ENCODE results near the gene SLIT3.

SLIT3 gene

GRCh38 chr5:168712280-168712924 lies 588.5 kb downstream of the SLIT3 start:
- H3K27ac ChIP-seq (ENCODE audit: low read length), result no peak overlapping the region
- H3K27me3 ChIP-seq (ENCODE audit: low read depth, low read length), result no peaks in the 10 kb centered on the region

DNA sequence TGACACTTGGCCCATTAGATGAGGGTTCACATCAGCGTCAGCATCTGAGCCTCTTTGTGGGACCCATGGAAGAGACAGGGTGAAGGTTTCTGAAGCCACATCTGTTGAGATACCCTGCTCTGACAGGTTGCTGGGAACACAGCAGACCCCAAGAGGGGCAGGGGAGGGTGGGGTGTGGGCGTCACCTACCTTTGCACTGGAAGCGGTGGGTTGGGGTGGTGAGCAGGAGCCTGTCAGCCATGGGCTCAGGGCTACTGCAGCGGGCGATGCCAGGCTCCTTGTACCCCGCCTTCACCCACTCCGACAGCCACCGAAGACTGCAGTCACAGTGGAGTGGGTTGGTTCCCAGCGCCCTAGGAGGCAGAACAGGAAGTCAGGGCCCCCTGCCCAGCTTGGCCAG lies 590.2 kb downstream of the SLIT3 start:
- H3K36me3 ChIP-seq (ENCODE audit: control insufficient read depth in 1 of 2, insufficient read depth in 2 of 2, low read length in 2 of 2), result no peaks in the 10 kb centered on the region
- no peak overlapping the region for H3K27ac ChIP-seq (ENCODE audit: low read length)
- no peaks in the 10 kb centered on the region for H3K4me1 ChIP-seq (ENCODE audit: control insufficient read depth in 1 of 2, insufficient read depth in 2 of 2, low read length in 2 of 2)

More at GRCh38 chr5:168712280-168712924, 588.5 kb downstream of the SLIT3 start:
- Histone ChIP-seq H3K9me3 (ENCODE audit: control insufficient read depth in 1 of 2, low read length in 2 of 2) (no peaks in the 10 kb centered on the region), H3K36me3 (ENCODE audit: control insufficient read depth in 1 of 2, insufficient read depth in 2 of 2, low read length in 2 of 2) (no peaks in the 10 kb centered on the region), H3K4me3 (ENCODE audit: low read depth in 1 of 2, low read length in 2 of 2) (no peak overlapping the region), H3K4me1 (ENCODE audit: control insufficient read depth in 1 of 2, insufficient read depth in 2 of 2, low read length in 2 of 2) (no peaks in the 10 kb centered on the region)

GRCh38 chr5:168707716-168708695 lies 592.9 kb downstream of the SLIT3 start:
- Histone ChIP-seq H3K9me3 (ENCODE audit: control insufficient read depth in 1 of 2, low read length in 2 of 2) (no peaks in the 10 kb centered on the region), H3K4me1 (ENCODE audit: control insufficient read depth in 1 of 2, insufficient read depth in 2 of 2, low read length in 2 of 2) (no peaks in the 10 kb centered on the region), H3K27me3 (ENCODE audit: low read depth, low read length) (no peaks in the 10 kb centered on the region), H3K36me3 (ENCODE audit: control insufficient read depth in 1 of 2, insufficient read depth in 2 of 2, low read length in 2 of 2) (no peaks in the 10 kb centered on the region), H3K4me3 (ENCODE audit: low read depth in 1 of 2, low read length in 2 of 2) (no peak overlapping the region), H3K27ac (ENCODE audit: low read length) (no peak overlapping the region)

More for the DNA sequence above, 590.2 kb downstream of the SLIT3 start:
- Histone ChIP-seq H3K27me3 (ENCODE audit: low read depth, low read length) (no peaks in the 10 kb centered on the region), H3K4me3 (ENCODE audit: low read depth in 1 of 2, low read length in 2 of 2) (no peak overlapping the region), H3K9me3 (ENCODE audit: control insufficient read depth in 1 of 2, low read length in 2 of 2) (no peaks in the 10 kb centered on the region)

GRCh38 chr5:168706655-168707069 lies 594.3 kb downstream of the SLIT3 start:
- Histone ChIP-seq H3K27ac (ENCODE audit: low read length) (no peak overlapping the region), H3K9me3 (ENCODE audit: control insufficient read depth in 1 of 2, low read length in 2 of 2) (no peaks in the 10 kb centered on the region), H3K36me3 (ENCODE audit: control insufficient read depth in 1 of 2, insufficient read depth in 2 of 2, low read length in 2 of 2) (no peaks in the 10 kb centered on the region), H3K4me3 (ENCODE audit: low read depth in 1 of 2, low read length in 2 of 2) (no peak overlapping the region), H3K27me3 (ENCODE audit: low read depth, low read length) (no peaks in the 10 kb centered on the region), H3K4me1 (ENCODE audit: control insufficient read depth in 1 of 2, insufficient read depth in 2 of 2, low read length in 2 of 2) (no peaks in the 10 kb centered on the region)

DNA sequence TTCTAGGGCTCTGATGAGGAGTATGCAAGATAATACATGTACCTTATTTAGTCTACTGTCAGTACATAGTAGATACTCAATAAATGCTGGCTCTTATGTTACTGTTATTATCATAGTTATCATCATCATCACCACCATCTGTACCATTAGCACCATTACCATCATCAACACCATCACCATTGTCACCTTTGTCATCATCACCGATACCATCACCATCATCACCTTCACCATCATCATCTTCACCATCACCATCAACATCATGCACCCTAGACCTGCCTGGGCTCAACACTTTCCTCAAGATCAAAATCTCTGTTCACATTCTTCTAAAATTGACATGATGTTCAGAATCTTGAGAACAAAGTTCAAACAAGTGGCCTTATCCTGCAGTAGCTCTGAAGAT lies 595.6 kb downstream of the SLIT3 start:
- H3K4me1 ChIP-seq (ENCODE audit: control insufficient read depth in 1 of 2, insufficient read depth in 2 of 2, low read length in 2 of 2), result no peaks in the 10 kb centered on the region
- H3K27me3 ChIP-seq (ENCODE audit: low read depth, low read length), result no peaks in the 10 kb centered on the region
- H3K4me3 ChIP-seq (ENCODE audit: low read depth in 1 of 2, low read length in 2 of 2), result no peak overlapping the region
- H3K36me3 ChIP-seq (ENCODE audit: control insufficient read depth in 1 of 2, insufficient read depth in 2 of 2, low read length in 2 of 2), result no peaks in the 10 kb centered on the region
- H3K9me3 ChIP-seq (ENCODE audit: control insufficient read depth in 1 of 2, low read length in 2 of 2), result no peaks in the 10 kb centered on the region
- no peak overlapping the region for H3K27ac ChIP-seq (ENCODE audit: low read length)

- H3K36me3 ChIP-seq (ENCODE audit: control insufficient read depth in 1 of 2, insufficient read depth in 2 of 2, low read length in 2 of 2), result peaks cover 0 to 3% of the 10 kb centered on the region in 2 donors
- H3K4me3 ChIP-seq (ENCODE audit: low read depth in 1 of 2, low read length in 2 of 2), result no peak overlapping the region
- H3K9me3 ChIP-seq (ENCODE audit: control insufficient read depth in 1 of 2, low read length in 2 of 2), result no peaks in the 10 kb centered on the region
- H3K4me1 ChIP-seq (ENCODE audit: control insufficient read depth in 1 of 2, insufficient read depth in 2 of 2, low read length in 2 of 2), result peaks cover 0 to 3% of the 10 kb centered on the region in 2 donors
- no peak overlapping the region for H3K27ac ChIP-seq (ENCODE audit: low read length)
- H3K27me3 ChIP-seq (ENCODE audit: low read depth, low read length), result no peaks in the 10 kb centered on the region
Observed at GRCh38 chr5:168702511-168702910, 598.4 kb downstream of the SLIT3 start.

GRCh38 chr5:168701641-168702040 lies 599.3 kb downstream of the SLIT3 start:
- H3K27ac ChIP-seq (ENCODE audit: low read length), result no peak overlapping the region
- H3K4me3 ChIP-seq (ENCODE audit: low read depth in 1 of 2, low read length in 2 of 2), result no peak overlapping the region

GRCh38 chr5:168699002-168699401 lies 601.9 kb downstream of the SLIT3 start:
- Histone ChIP-seq H3K4me3 (ENCODE audit: low read depth in 1 of 2, low read length in 2 of 2) (no peak overlapping the region), H3K27ac (ENCODE audit: low read length) (no peak overlapping the region), H3K4me1 (ENCODE audit: control insufficient read depth in 1 of 2, insufficient read depth in 2 of 2, low read length in 2 of 2) (peaks cover 0 to 3% of the 10 kb centered on the region in 2 donors), H3K27me3 (ENCODE audit: low read depth, low read length) (no peaks in the 10 kb centered on the region), H3K9me3 (ENCODE audit: control insufficient read depth in 1 of 2, low read length in 2 of 2) (no peaks in the 10 kb centered on the region), H3K36me3 (ENCODE audit: control insufficient read depth in 1 of 2, insufficient read depth in 2 of 2, low read length in 2 of 2) (peaks cover 0 to 3% of the 10 kb centered on the region in 2 donors)

More at GRCh38 chr5:168701641-168702040, 599.3 kb downstream of the SLIT3 start:
- H3K4me1 ChIP-seq (ENCODE audit: control insufficient read depth in 1 of 2, insufficient read depth in 2 of 2, low read length in 2 of 2), result peaks cover 0 to 3% of the 10 kb centered on the region in 2 donors
- H3K27me3 ChIP-seq (ENCODE audit: low read depth, low read length), result no peaks in the 10 kb centered on the region
- H3K36me3 ChIP-seq (ENCODE audit: control insufficient read depth in 1 of 2, insufficient read depth in 2 of 2, low read length in 2 of 2), result peaks cover 0 to 3% of the 10 kb centered on the region in 2 donors
- H3K9me3 ChIP-seq (ENCODE audit: control insufficient read depth in 1 of 2, low read length in 2 of 2), result no peaks in the 10 kb centered on the region

DNA sequence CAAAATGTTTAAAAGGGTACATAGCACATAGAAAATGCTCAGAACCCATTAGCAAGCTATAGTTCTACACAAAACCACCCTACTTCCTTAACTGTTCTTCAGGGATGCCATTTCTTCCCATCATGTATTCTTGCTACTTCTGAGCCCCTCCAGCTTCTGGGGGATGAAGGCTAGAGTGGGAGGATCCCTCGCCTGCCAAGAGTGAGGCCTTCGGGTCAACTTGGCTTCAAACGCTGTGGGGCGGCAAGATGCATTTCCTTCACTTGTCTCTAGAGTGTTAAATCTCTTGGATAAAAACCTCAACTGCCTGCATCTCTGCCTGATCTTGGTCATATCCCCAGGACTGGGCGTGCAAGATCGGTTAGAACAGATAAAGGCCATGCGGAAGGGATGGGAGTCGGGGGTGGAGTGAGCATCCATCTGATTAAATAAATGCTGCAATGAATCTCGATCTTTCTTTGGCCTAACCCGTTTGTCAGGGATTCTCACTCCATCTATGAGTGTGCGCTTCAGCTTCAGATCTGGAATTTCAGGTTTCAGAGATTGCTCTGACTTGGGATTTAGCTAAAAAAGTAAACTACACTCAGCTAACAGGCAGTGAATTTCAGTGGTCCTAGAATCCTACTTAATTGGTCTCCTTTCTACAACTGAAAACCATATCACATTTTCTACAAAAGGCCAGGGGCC lies 603.8 kb downstream of the SLIT3 start:
- Histone ChIP-seq H3K36me3 (ENCODE audit: control insufficient read depth in 1 of 2, insufficient read depth in 2 of 2, low read length in 2 of 2) (peaks cover 0 to 8% of the 10 kb centered on the region in 2 donors), H3K4me1 (ENCODE audit: control insufficient read depth in 1 of 2, insufficient read depth in 2 of 2, low read length in 2 of 2) (peaks cover 0 to 3% of the 10 kb centered on the region in 2 donors), H3K4me3 (ENCODE audit: low read depth in 1 of 2, low read length in 2 of 2) (no peak overlapping the region), H3K27me3 (ENCODE audit: low read depth, low read length) (no peaks in the 10 kb centered on the region), H3K9me3 (ENCODE audit: control insufficient read depth in 1 of 2, low read length in 2 of 2) (no peaks in the 10 kb centered on the region), H3K27ac (ENCODE audit: low read length) (no peak overlapping the region)

- no peaks in the 10 kb centered on the region for H3K27me3 ChIP-seq (ENCODE audit: low read depth, low read length)
- H3K36me3 ChIP-seq (ENCODE audit: control insufficient read depth in 1 of 2, insufficient read depth in 2 of 2, low read length in 2 of 2), result peaks cover 0 to 9% of the 10 kb centered on the region in 2 donors
- H3K4me3 ChIP-seq (ENCODE audit: low read depth in 1 of 2, low read length in 2 of 2), result no peak overlapping the region
- peaks cover 0 to 3% of the 10 kb centered on the region in 2 donors for H3K4me1 ChIP-seq (ENCODE audit: control insufficient read depth in 1 of 2, insufficient read depth in 2 of 2, low read length in 2 of 2)
- H3K9me3 ChIP-seq (ENCODE audit: control insufficient read depth in 1 of 2, low read length in 2 of 2), result no peaks in the 10 kb centered on the region
- no peak overlapping the region for H3K27ac ChIP-seq (ENCODE audit: low read length)
Observed at GRCh38 chr5:168696611-168697010, 604.3 kb downstream of the SLIT3 start.

GRCh38 chr5:168695301-168695835 lies 605.6 kb downstream of the SLIT3 start:
- Histone ChIP-seq H3K4me1 (ENCODE audit: control insufficient read depth in 1 of 2, insufficient read depth in 2 of 2, low read length in 2 of 2) (peaks cover 0 to 3% of the 10 kb centered on the region in 2 donors), H3K4me3 (ENCODE audit: low read depth in 1 of 2, low read length in 2 of 2) (no peak overlapping the region), H3K36me3 (ENCODE audit: control insufficient read depth in 1 of 2, insufficient read depth in 2 of 2, low read length in 2 of 2) (peaks cover 0 to 9% of the 10 kb centered on the region in 2 donors), H3K9me3 (ENCODE audit: control insufficient read depth in 1 of 2, low read length in 2 of 2) (no peaks in the 10 kb centered on the region), H3K27ac (ENCODE audit: low read length) (no peak overlapping the region), H3K27me3 (ENCODE audit: low read depth, low read length) (no peaks in the 10 kb centered on the region)
